Activated CD4-positive, alpha-beta T cell treated with anti-CD3 and anti-CD28 coated beads, Interleukin-2, amount 10 ng/mL, durations not matched to agents 7 days and 5 days (primary cell): ENCODE data around the gene LRRC28. TPM values are rescaled to one million over a fixed set of nuclear protein-coding genes. Genes with fewer than 3 reads are reported as not detected.
"Not testable (repeated sequence)": the region's sequence is repeated elsewhere in the genome, so short reads cannot be mapped to it uniquely, and the experiment has no call there.

ENCODE experiments used
- CTCF ChIA-PET: fragments of 350-600 bp; sonication (Branson Sonifier 250); formaldehyde crosslinking; loops from one replicate; lab custom pipeline; 2021; ENCODE audit warnings: antibody characterized with exemption; lab: Charles Lee
- POLR2A ChIA-PET: fragments of 350-600 bp; sonication (Branson Sonifier 250); formaldehyde crosslinking; loops from one replicate; lab custom pipeline; 2021; ENCODE audit warnings: antibody characterized with exemption; lab: Charles Lee
- DNase-seq: peaks from one replicate; pipeline ENCODE4 v3.0.0-alpha.2; 2020
- H3K27ac Mint-ChIP-seq: one replicate; pipeline ENCODE4 v1.8.0; 2021; ENCODE audit warnings: mild to moderate bottlenecking, moderate library complexity, mixed read lengths
- H3K27me3 Mint-ChIP-seq: one replicate; pipeline ENCODE4 v1.8.0; 2021; ENCODE audit warnings: mixed read lengths
- H3K36me3 Mint-ChIP-seq: one replicate; pipeline ENCODE4 v1.8.0; 2021; ENCODE audit warnings: low read depth, mixed read lengths
- H3K4me1 Mint-ChIP-seq: one replicate; pipeline ENCODE4 v1.8.0; 2021; ENCODE audit warnings: mixed read lengths
- H3K4me3 Mint-ChIP-seq: one replicate; pipeline ENCODE4 v1.8.0; 2021; ENCODE audit warnings: mild to moderate bottlenecking, moderate library complexity, mixed read lengths
- H3K9me3 Mint-ChIP-seq: one replicate; pipeline ENCODE4 v1.8.0; 2021; ENCODE audit warnings: mixed read lengths
- total RNA-seq, 2 experiments: library from RNA; stranded (reverse); gene quantifications; one replicate each; pipeline ENCODE4 v1.2.3, GENCODE V29; 2021

LRRC28 gene
- total RNA-seq, 2 experiments from 2014 or later: 19.2 to 26.0 TPM

DNA sequence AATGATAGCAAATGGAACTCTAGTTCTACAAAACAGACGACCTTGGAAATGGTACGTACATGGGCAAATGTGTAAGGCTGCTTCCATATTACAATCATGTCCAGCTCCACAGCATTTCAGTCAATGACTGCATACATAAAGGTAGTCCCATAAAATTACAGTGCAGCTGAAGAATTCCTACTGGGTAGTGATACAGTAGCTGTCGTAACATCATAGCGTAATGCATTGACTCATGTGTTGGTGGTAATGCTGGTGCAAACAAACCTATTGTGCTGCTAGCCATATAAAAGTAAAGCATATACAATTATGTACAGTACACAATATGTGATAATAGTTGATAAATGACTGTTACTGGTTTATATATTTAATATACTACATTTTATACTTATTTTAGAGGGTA, 20.4 kb upstream of the LRRC28 start:
- CTCF ChIA-PET: no interaction called here
- no peaks in the 10 kb centered on the region for H3K9me3 Mint-ChIP-seq

DNA sequence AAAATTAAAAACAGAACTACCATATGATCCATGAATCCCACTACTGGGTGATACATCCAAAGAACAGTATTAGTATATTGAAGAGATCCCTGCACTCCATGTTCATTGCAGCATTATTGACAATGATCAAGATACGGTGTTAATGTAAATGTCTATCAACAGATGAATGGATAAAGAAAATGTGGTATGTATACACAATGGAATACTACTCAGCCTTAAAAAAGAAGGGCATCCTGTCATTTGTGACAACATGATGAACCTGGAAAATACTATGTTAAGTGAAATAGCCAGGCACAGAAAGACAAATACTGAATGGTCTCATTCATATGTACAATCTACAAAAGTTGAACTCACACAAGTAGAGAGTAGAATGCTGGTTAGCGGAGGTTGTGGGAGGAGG, 18.5 kb upstream of the LRRC28 start:
- no peaks in the 10 kb centered on the region for H3K27me3 Mint-ChIP-seq
- POLR2A ChIA-PET: no interaction called here

More for the DNA sequence above, 20.4 kb upstream of the LRRC28 start:
- Mint-ChIP-seq H3K27ac (no peak overlapping the region), H3K4me1 (no peaks in the 10 kb centered on the region), H3K4me3 (no peak overlapping the region), H3K27me3 (no peaks in the 10 kb centered on the region), H3K36me3 (no peaks in the 10 kb centered on the region)
- DNase-seq: no peak
- POLR2A ChIA-PET: no interaction called here

DNA sequence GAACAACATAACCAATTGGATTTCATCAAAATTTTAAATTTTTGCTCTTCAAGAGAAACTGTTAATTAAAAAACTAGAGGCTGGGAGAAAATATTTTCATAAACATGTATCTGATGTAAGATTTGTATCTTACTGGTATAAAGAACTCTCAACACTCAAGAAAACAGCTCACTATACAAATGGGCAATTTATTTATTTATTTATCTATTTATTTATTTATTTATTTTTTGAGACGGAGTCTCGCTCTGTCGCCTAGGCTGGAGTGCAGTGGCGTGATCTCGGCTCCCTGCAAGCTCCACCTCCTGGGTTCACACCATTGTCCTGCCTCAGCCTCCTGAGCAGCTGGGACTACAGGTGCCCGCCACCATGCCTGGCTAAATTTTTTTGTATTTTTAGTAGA, 17.1 kb upstream of the LRRC28 start:
- H3K9me3 Mint-ChIP-seq, POLR2A ChIA-PET: not testable (repeated sequence)

More for the DNA sequence above, 18.5 kb upstream of the LRRC28 start:
- Mint-ChIP-seq H3K4me3 (no peak overlapping the region), H3K27ac (no peak overlapping the region), H3K36me3 (no peaks in the 10 kb centered on the region), H3K4me1 (peaks cover 2% of the 10 kb centered on the region), H3K9me3 (no peaks in the 10 kb centered on the region)
- CTCF ChIA-PET: no interaction called here
- no peak for DNase-seq

DNA sequence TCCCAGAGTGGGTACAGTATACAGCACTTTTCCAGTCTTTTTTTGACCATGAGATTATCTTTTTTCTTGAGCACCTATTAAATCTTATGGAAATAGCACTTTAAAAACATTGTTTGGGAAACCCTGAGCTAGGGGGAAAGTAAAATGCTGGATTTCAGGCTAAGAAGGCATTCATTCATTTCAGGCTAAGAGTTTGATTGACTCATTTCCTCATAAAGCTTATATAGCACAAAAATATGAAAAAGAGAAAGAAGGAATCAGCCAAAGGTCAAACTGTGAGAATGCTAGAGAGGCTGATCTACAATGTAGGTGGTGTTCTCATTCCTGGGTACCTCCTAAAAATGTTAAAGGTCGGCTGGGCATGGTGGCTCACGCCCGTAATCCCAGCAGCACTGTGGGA, 12.4 kb upstream of the LRRC28 start:
- no peak overlapping the region for H3K27ac Mint-ChIP-seq
- ChIA-PET POLR2A (no interaction called here), CTCF (no interaction called here)
- H3K27me3 Mint-ChIP-seq: peaks cover 3% of the 10 kb centered on the region
- no peaks in the 10 kb centered on the region for H3K36me3 Mint-ChIP-seq
- H3K4me1 Mint-ChIP-seq: peaks cover 9% of the 10 kb centered on the region
- DNase-seq: no peak
- no peaks in the 10 kb centered on the region for H3K9me3 Mint-ChIP-seq
- no peak overlapping the region for H3K4me3 Mint-ChIP-seq

More for the DNA sequence above, 17.1 kb upstream of the LRRC28 start:
- DNase-seq, H3K27me3 Mint-ChIP-seq, H3K4me3 Mint-ChIP-seq, H3K27ac Mint-ChIP-seq, H3K36me3 Mint-ChIP-seq, H3K4me1 Mint-ChIP-seq: not testable (repeated sequence)
- CTCF ChIA-PET: interaction anchor here (1.0 kb wide), 1 partner anchor 18 kb away, joined by 4 read pairs; no protein-coding TSS in a partner anchor

DNA sequence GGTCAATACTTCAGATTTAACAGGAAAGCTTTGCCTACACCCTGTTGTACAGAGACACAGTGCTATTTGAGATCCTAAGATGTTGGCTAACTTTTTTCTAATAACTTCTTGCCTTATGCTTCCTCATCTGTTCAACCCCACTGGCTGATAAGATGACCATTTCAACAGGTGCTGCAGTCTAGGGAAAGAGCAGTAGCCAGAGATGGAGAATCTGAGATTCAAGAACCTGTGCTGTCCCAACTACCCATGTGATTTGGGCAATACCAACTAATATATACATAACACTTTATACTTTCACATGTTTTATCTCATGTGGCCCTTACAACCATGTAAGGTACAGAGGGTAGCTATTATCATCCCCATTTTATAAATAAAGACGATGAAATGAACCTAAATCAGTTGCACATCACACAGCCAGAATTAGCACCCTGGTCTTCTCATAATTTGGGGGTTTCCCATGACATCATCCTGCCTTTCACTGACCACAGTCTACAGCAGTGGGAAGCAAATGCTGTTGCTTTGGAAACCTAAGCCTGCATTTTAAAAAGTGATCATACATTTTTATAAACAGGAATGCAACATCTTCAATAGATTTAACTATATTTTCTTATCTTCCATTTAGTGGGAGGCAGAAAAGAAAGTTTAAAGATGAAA, 11.6 kb upstream of the LRRC28 start:
- H3K4me3 Mint-ChIP-seq: no peak overlapping the region
- no peak for DNase-seq
- H3K27me3 Mint-ChIP-seq: peaks cover 3% of the 10 kb centered on the region
- H3K27ac Mint-ChIP-seq: no peak overlapping the region
- ChIA-PET CTCF (no interaction called here), POLR2A (no interaction called here)
- H3K36me3 Mint-ChIP-seq: no peaks in the 10 kb centered on the region
- peaks cover 9% of the 10 kb centered on the region for H3K4me1 Mint-ChIP-seq
- H3K9me3 Mint-ChIP-seq: no peaks in the 10 kb centered on the region

DNA sequence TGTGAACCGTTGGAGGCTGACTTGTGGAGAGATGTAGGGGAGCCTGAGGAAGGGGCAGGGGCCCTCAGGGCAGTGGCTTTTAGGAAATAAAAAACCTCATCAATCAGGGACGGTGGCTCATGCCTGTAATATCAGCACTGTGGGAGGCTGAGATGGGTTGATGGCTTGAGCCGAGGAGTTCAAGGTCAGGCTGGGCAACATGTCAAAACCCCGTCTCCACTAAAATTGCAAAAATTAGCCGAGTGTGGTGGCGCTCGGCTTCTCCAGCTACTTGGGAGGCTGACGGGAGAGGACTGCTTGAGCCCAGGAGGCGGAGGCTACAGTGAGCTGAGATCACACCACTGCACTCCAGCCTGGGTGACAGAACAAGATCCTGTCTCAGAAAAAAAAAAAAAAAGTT, 9.5 kb upstream of the LRRC28 start:
- Mint-ChIP-seq H3K27ac (no peak overlapping the region), H3K4me1 (peaks cover 8% of the 10 kb centered on the region), H3K36me3 (no peaks in the 10 kb centered on the region), H3K9me3 (no peaks in the 10 kb centered on the region), H3K4me3 (no peak overlapping the region), H3K27me3 (peaks cover 3% of the 10 kb centered on the region)
- DNase-seq: no peak
- POLR2A ChIA-PET: no interaction called here
- CTCF ChIA-PET: no interaction called here

DNA sequence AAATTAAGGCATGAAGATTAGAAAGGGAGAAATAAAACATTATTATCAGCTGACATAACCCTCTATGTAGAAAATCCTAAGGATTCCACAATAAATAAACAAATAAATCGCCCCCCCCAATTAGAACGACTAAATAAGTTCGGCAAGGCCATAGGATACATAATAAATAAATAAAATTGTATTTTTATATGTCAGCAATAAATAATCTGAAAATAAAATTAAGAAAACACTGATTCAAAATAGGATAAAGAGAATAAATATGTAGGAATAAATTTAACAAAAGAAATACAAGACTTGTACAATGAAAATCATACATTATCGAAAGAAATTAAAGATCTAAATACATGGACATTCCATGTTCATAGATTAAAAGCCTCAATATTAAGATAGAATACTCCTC, 7.0 kb upstream of the LRRC28 start:
- H3K27me3 Mint-ChIP-seq: peaks cover 3% of the 10 kb centered on the region
- ChIA-PET CTCF (interaction anchor here (1.2 kb wide), 1 partner anchor 11 kb away, joined by 3 read pairs; no protein-coding TSS in a partner anchor), POLR2A (no interaction called here)
- no peak for DNase-seq
- H3K9me3 Mint-ChIP-seq: no peaks in the 10 kb centered on the region
- H3K27ac Mint-ChIP-seq: no peak overlapping the region
- no peak overlapping the region for H3K4me3 Mint-ChIP-seq
- no peaks in the 10 kb centered on the region for H3K36me3 Mint-ChIP-seq
- H3K4me1 Mint-ChIP-seq: peaks cover 8% of the 10 kb centered on the region

DNA sequence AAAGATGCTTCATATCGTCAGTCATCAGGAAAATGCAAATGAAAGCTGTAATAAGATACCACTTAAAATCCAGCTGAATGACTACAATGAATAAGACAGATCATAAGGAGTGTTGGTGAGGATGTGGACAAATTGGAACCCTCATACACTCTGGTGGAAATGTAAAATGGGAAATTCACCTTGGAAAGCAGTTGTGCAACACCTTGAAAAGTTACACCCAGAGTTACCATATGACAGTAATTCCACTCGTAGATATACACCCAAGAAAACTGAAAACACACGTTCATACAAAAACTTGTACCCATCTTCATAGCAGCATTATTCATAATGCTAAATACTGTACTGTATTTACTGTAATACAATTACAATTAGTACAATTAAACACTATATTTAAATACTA, 4.2 kb upstream of the LRRC28 start:
- peaks cover 6% of the 10 kb centered on the region for H3K9me3 Mint-ChIP-seq
- H3K36me3 Mint-ChIP-seq: peaks cover 6% of the 10 kb centered on the region
- H3K4me3 Mint-ChIP-seq: no peak overlapping the region
- H3K4me1 Mint-ChIP-seq: peaks cover 11% of the 10 kb centered on the region
- H3K27me3 Mint-ChIP-seq: peaks cover 3% of the 10 kb centered on the region
- ChIA-PET POLR2A (no interaction called here), CTCF (interaction anchor here (0.7 kb wide), 1 partner anchor 10 kb away, joined by 6 read pairs; no protein-coding TSS in a partner anchor)
- DNase-seq: no peak
- no peak overlapping the region for H3K27ac Mint-ChIP-seq

DNA sequence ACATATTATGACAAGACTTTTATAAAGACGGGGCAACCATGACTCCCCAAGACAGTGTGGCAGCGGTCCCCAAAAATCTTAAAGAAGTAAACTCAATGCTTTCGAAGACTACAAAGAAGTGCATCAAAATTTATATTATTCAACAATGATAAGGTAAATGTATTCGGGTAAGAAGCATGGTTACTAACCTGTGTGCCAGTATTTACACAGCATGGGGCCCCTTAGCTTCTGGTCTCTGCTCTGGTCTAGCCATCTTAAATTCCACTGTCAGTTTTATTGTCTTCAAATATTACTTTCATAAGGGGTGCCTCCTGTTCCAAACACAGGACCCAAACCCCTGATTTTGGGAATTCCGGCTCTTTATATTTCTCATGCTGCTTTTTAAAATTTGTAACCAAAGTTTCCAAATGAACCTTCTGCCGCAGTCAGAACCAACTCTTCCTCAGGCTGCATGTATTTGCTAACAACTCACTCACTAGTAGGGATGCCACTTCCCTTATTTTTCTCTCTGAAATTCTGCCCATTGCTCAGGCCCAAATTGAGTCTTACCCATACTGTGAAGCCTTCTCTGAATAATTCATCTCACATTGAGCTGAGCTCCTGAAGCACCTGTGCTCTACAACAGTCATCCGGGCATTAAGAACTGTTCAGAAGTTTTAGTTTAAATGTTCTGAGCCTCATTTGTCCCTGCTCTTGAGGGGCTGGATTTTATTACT, 3.1 kb upstream of the LRRC28 start:
- ChIA-PET POLR2A (no interaction called here), CTCF (no interaction called here)
- no peaks in the 10 kb centered on the region for H3K27me3 Mint-ChIP-seq
- H3K9me3 Mint-ChIP-seq: peaks cover 6% of the 10 kb centered on the region
- DNase-seq: no peak
- H3K4me3 Mint-ChIP-seq: no peak overlapping the region
- H3K36me3 Mint-ChIP-seq: peaks cover 11% of the 10 kb centered on the region
- peaks cover 19% of the 10 kb centered on the region for H3K4me1 Mint-ChIP-seq
- no peak overlapping the region for H3K27ac Mint-ChIP-seq

DNA sequence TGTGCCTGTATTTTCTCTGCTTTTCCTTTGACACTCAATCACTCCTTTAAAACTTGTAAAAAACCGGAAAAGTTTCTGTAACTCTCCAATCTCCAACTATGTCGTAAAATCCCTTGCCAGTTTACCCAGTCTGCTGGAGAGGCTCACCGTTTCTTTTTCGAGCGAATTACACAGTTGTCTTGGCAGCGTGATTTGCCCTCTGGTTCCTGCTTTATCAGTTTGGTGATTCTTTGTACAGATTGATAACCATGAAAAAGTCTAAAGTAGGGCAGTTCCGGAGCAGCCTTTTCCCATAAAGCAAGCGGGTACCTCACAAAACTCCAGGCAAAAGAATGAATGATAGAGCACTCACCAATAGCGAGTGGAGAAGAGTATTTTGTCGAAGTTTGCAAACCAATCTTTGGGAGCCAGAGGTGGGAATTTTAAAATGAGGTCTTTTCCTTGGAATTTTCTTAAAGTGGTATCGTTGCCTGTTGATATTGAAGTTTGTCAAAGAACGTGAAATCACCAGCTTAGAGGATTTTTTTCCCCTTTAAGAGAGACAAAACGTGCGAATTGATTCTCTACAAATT, 1.9 kb upstream of the LRRC28 start, which contains the start of gene TTC23:
Gene TTC23 (minus strand): TSS at position 312 of the 572 bp plus-strand sequence. CDS start 20,869 bp downstream, outside the sequence.
- no peaks in the 10 kb centered on the region for H3K27me3 Mint-ChIP-seq
- H3K36me3 Mint-ChIP-seq: peaks cover 11% of the 10 kb centered on the region
- H3K9me3 Mint-ChIP-seq: peaks cover 6% of the 10 kb centered on the region
- peak; percentile 13 for DNase-seq
- ChIA-PET CTCF (no interaction called here), POLR2A (no interaction called here)
- peak within 1 kb of the TSS; percentile 88 for H3K27ac Mint-ChIP-seq
- peak within 1 kb of the TSS; percentile 80 for H3K4me3 Mint-ChIP-seq
- H3K4me1 Mint-ChIP-seq: peaks cover 29% of the 10 kb centered on the region

DNA sequence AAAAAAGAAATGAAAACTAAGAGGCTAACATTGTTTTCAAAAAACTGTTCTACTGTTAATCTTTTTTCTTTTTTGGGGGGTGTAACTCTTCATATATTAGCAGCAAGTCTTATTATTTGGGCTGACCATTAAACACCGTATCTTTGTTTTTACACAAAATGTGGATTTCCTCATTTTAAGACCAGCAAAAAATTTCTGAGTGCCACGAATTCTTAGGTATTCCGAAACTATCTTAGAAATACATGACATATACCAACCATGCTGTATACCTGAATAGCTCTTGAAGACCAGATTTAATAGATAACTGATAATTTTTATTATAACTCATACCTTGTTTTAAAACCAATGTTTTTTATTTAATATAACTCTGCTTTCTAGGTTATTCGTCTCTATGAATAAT, 1.3 kb upstream of the LRRC28 start:
- H3K27ac Mint-ChIP-seq: peak overlapping the region; percentile 88
- peaks cover 6% of the 10 kb centered on the region for H3K9me3 Mint-ChIP-seq
- H3K27me3 Mint-ChIP-seq: no peaks in the 10 kb centered on the region
- H3K4me1 Mint-ChIP-seq: peaks cover 29% of the 10 kb centered on the region
- POLR2A ChIA-PET: no interaction called here
- peak overlapping the region; percentile 80 for H3K4me3 Mint-ChIP-seq
- no peak for DNase-seq
- peaks cover 11% of the 10 kb centered on the region for H3K36me3 Mint-ChIP-seq
- CTCF ChIA-PET: interaction anchor here (1.9 kb wide), 1 partner anchor 454 kb away, joined by 5 read pairs; no protein-coding TSS in a partner anchor

DNA sequence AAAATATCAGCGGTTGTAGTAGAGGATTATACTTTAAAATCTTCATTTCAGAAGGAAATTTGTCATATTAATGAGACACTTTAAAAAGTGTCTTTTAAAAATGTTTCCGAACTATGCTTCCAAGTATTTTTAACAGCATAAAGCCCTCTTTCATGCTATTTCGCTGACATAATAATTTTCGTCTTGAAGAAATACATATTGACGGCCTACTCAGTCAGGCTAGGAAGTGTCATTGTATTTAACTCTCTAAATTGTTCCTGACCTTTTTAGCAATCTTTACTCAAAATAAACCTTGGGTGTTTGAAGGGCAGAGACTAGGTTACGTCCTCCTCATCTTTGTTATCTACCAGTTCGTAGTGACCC, 806 bp upstream of the LRRC28 start:
- Mint-ChIP-seq H3K4me1 (peaks cover 29% of the 10 kb centered on the region), H3K27me3 (no peaks in the 10 kb centered on the region), H3K27ac (peak overlapping the region; percentile 88), H3K9me3 (peaks cover 6% of the 10 kb centered on the region), H3K36me3 (peaks cover 11% of the 10 kb centered on the region), H3K4me3 (peak overlapping the region; percentile 80)
- no peak for DNase-seq
- CTCF ChIA-PET: interaction anchor here (1.9 kb wide), 1 partner anchor 454 kb away, joined by 5 read pairs; no protein-coding TSS in a partner anchor
- POLR2A ChIA-PET: no interaction called here

DNA sequence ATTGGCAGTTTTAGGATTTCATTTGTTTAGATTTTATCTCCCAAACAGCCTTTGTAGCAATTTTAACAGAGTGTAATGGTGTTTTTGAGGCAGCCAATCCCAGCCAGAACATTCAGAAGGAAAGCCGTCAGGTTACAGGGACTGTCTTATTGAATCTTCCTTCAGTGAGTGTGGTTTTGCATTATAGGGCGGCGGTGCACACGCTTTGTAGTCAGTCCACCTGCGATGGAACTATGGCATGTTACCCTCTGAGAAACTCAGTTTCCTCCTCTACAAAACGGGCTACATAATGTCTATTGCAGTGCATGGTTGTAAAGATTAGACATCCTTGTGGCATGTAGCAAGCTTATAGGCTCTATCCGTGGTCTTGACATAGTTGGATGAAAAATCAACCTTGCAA, 1.0 kb downstream of the LRRC28 start:
- H3K27me3 Mint-ChIP-seq: no peaks in the 10 kb centered on the region
- ChIA-PET CTCF (no interaction called here), POLR2A (interaction anchor here (0.7 kb wide), 1 partner anchor 82 kb away, joined by 3 read pairs; no protein-coding TSS in a partner anchor)
- peaks cover 29% of the 10 kb centered on the region for H3K4me1 Mint-ChIP-seq
- peak overlapping the region; percentile 80 for H3K4me3 Mint-ChIP-seq
- H3K36me3 Mint-ChIP-seq: peaks cover 24% of the 10 kb centered on the region
- DNase-seq: no peak
- H3K27ac Mint-ChIP-seq: peak overlapping the region; percentile 86
- peaks cover 6% of the 10 kb centered on the region for H3K9me3 Mint-ChIP-seq
